OCI-LY3 (cell line): ENCODE results near the gene ADM5.

Source experiments
- EZH2phosphoT487 ChIP-seq: fragments of 200-600 bp; shearing (Covaris generic); IDR thresholded peaks from 2 replicates; pipeline ENCODE4 v1.6.1; 2018; ENCODE audit warnings: antibody characterized with exemption, mixed run types, low read depth
- TF ChIP-seq, protein P1 (sequence below): fragments of 200-600, 300-600 bp; sonication (generic); IDR thresholded peaks from 2 replicates; pipeline ENCODE4 v1.5.1; 2014; ENCODE audit warnings: antibody characterized with exemption, low read length, low read depth

DNA sequence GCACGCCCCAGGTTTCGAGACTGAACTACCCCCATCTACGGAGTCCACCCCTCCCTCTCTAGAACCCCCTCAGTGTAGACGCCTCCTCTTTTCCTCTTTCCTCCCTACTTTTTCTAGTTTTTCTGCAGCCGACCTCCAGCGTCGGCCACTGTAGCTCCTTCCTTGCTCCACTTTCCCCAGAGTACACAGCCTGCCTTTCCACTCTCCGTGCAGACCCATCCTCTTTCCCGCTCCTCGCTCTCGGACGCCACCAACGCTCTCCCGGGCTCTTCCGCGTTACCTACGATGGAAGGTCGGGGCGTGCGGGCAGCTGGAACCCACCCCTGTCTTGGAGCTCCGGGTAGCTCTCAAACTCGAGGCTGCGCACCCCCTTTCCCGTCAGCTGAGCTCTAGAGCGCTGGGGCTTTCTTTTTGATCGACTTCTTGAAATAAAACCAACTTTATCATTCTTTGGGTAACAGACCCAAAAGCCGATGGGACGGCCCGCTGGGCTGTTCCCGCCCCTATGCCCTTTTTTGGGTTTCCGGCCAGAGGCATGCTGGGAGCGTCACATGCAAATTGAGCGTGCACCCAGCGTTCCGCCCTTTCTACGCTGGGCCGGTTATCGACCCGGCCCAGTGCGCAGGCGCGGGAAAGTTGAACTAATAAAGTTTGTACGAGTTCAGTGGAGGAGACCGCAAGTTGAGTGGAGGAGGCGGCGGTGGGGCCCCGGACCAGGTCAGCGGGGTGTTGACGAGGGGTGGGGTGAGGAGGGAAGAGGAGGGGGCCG, 23.9 kb upstream of the ADM5 start, which contains the start of the genes BCL2L12 and IRF3:
- TF ChIP-seq, protein P1, sequence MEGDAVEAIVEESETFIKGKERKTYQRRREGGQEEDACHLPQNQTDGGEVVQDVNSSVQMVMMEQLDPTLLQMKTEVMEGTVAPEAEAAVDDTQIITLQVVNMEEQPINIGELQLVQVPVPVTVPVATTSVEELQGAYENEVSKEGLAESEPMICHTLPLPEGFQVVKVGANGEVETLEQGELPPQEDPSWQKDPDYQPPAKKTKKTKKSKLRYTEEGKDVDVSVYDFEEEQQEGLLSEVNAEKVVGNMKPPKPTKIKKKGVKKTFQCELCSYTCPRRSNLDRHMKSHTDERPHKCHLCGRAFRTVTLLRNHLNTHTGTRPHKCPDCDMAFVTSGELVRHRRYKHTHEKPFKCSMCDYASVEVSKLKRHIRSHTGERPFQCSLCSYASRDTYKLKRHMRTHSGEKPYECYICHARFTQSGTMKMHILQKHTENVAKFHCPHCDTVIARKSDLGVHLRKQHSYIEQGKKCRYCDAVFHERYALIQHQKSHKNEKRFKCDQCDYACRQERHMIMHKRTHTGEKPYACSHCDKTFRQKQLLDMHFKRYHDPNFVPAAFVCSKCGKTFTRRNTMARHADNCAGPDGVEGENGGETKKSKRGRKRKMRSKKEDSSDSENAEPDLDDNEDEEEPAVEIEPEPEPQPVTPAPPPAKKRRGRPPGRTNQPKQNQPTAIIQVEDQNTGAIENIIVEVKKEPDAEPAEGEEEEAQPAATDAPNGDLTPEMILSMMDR: no peak
- TF ChIP-seq EZH2phosphoT487: no peak
